Measurements from ENCODE around the gene ELAVL4.

ELAVL4 gene

GRCh38 chr1:50236656-50237055 lies 127.9 kb downstream of the ELAVL4 start:
- Histone ChIP-seq H2BK15ac (ENCODE audit: low read depth, poor library complexity, severe bottlenecking) (no peak overlapping the region), H3K9me3 (ENCODE audit: control insufficient read depth, low read length) (no peaks in the 10 kb centered on the region), H3K36me3 (ENCODE audit: control insufficient read depth in 1 of 2, insufficient read depth in 2 of 2, low read depth in 1 of 2, low read length in 2 of 2) (no peaks in the 10 kb centered on the region), H3K14ac (ENCODE audit: low read length in 2 of 2) (no peak overlapping the region), H3K4me2 (ENCODE audit: low read length, poor library complexity, severe bottlenecking) (no peak overlapping the region), H3K27me3 (ENCODE audit: control insufficient read depth in 1 of 2, insufficient read depth in 1 of 2, low read length in 2 of 2) (peaks cover 0 to 3% of the 10 kb centered on the region in 2 experiments), H2BK120ac (ENCODE audit: low read depth, low read length) (no peak overlapping the region), H2BK5ac (ENCODE audit: low read depth, low read length, poor library complexity, severe bottlenecking) (no peak overlapping the region), H3K27ac (ENCODE audit: low read length, poor library complexity, severe bottlenecking) (no peak overlapping the region), H3K9ac (ENCODE audit: low read length) (no peak overlapping the region), H4K8ac (ENCODE audit: low read length) (no peak overlapping the region), H3K4ac (ENCODE audit: low read depth in 1 of 2, low read length in 2 of 2) (no peak overlapping the region), H3K4me1 (ENCODE audit: control insufficient read depth, insufficient read depth, low read depth, low read length) (no peaks in the 10 kb centered on the region), H3K4me3 (ENCODE audit: insufficient read depth in 1 of 2, low read depth in 1 of 2, low read length in 2 of 2) (no peak overlapping the region), H3K18ac (ENCODE audit: low read depth in 1 of 2, low read length in 2 of 2) (no peak overlapping the region), H4K91ac (ENCODE audit: low read length) (no peak overlapping the region), H2AFZ (ENCODE audit: low read depth, low read length) (peak overlapping the region; percentile 3), H3K79me1 (replicated peaks; ENCODE audit: low read length, poor library complexity, severe bottlenecking) (no peaks in the 10 kb centered on the region), H3K23ac (ENCODE audit: low read length in 2 of 2) (no peak overlapping the region), H2BK12ac (ENCODE audit: low read length in 2 of 2) (no peak overlapping the region), H2AK5ac (ENCODE audit: low read length, severe bottlenecking) (no peak overlapping the region)
- WGBS = 50% methylated on average over 3 of the region's 3 CpGs
- no peak for DNase-seq

GRCh38 chr1:50237056-50237455 lies 128.3 kb downstream of the ELAVL4 start:
- Histone ChIP-seq H3K27ac (ENCODE audit: low read length, poor library complexity, severe bottlenecking) (no peak overlapping the region), H3K23ac (ENCODE audit: low read length in 2 of 2) (no peak overlapping the region), H3K18ac (ENCODE audit: low read depth in 1 of 2, low read length in 2 of 2) (no peak overlapping the region), H3K4ac (ENCODE audit: low read depth in 1 of 2, low read length in 2 of 2) (no peak overlapping the region), H3K9ac (ENCODE audit: low read length) (no peak overlapping the region), H4K8ac (ENCODE audit: low read length) (no peak overlapping the region), H3K4me2 (ENCODE audit: low read length, poor library complexity, severe bottlenecking) (no peak overlapping the region), H2BK120ac (ENCODE audit: low read depth, low read length) (no peak overlapping the region), H4K91ac (ENCODE audit: low read length) (no peak overlapping the region), H2AK5ac (ENCODE audit: low read length, severe bottlenecking) (no peak overlapping the region), H2BK12ac (ENCODE audit: low read length in 2 of 2) (no peak overlapping the region), H3K27me3 (ENCODE audit: control insufficient read depth in 1 of 2, insufficient read depth in 1 of 2, low read length in 2 of 2) (peaks cover 0 to 3% of the 10 kb centered on the region in 2 experiments), H3K79me1 (replicated peaks; ENCODE audit: low read length, poor library complexity, severe bottlenecking) (no peaks in the 10 kb centered on the region), H3K9me3 (ENCODE audit: control insufficient read depth, low read length) (no peaks in the 10 kb centered on the region), H3K14ac (ENCODE audit: low read length in 2 of 2) (no peak overlapping the region), H3K36me3 (ENCODE audit: control insufficient read depth in 1 of 2, insufficient read depth in 2 of 2, low read depth in 1 of 2, low read length in 2 of 2) (no peaks in the 10 kb centered on the region), H2BK15ac (ENCODE audit: low read depth, poor library complexity, severe bottlenecking) (no peak overlapping the region), H2AFZ (ENCODE audit: low read depth, low read length) (no peak overlapping the region), H2BK5ac (ENCODE audit: low read depth, low read length, poor library complexity, severe bottlenecking) (no peak overlapping the region), H3K4me1 (ENCODE audit: control insufficient read depth, insufficient read depth, low read depth, low read length) (no peaks in the 10 kb centered on the region), H3K4me3 (ENCODE audit: insufficient read depth in 1 of 2, low read depth in 1 of 2, low read length in 2 of 2) (no peak overlapping the region)
- 45% methylated on average over 6 of the region's 6 CpGs for WGBS
- DNase-seq = no peak

- H2BK120ac ChIP-seq (ENCODE audit: low read depth, low read length) = no peak overlapping the region
- H2AFZ ChIP-seq (ENCODE audit: low read depth, low read length) = no peak overlapping the region
- H3K4ac ChIP-seq (ENCODE audit: low read depth in 1 of 2, low read length in 2 of 2) = no peak overlapping the region
- no peak overlapping the region for H3K23ac ChIP-seq (ENCODE audit: low read length in 2 of 2)
- no peaks in the 10 kb centered on the region for H3K79me1 ChIP-seq (replicated peaks; ENCODE audit: low read length, poor library complexity, severe bottlenecking)
- no peak overlapping the region for H3K14ac ChIP-seq (ENCODE audit: low read length in 2 of 2)
- H3K18ac ChIP-seq (ENCODE audit: low read depth in 1 of 2, low read length in 2 of 2) = no peak overlapping the region
- no peaks in the 10 kb centered on the region for H3K27me3 ChIP-seq (ENCODE audit: control insufficient read depth in 1 of 2, insufficient read depth in 1 of 2, low read length in 2 of 2)
- H4K8ac ChIP-seq (ENCODE audit: low read length) = no peak overlapping the region
- no peaks in the 10 kb centered on the region for H3K36me3 ChIP-seq (ENCODE audit: control insufficient read depth in 1 of 2, insufficient read depth in 2 of 2, low read depth in 1 of 2, low read length in 2 of 2)
- H2BK15ac ChIP-seq (ENCODE audit: low read depth, poor library complexity, severe bottlenecking) = no peak overlapping the region
- no peak overlapping the region for H3K9ac ChIP-seq (ENCODE audit: low read length)
- H3K4me1 ChIP-seq (ENCODE audit: control insufficient read depth, insufficient read depth, low read depth, low read length) = no peaks in the 10 kb centered on the region
- no peak overlapping the region for H3K4me2 ChIP-seq (ENCODE audit: low read length, poor library complexity, severe bottlenecking)
- no peak overlapping the region for H4K91ac ChIP-seq (ENCODE audit: low read length)
- no peak overlapping the region for H2AK5ac ChIP-seq (ENCODE audit: low read length, severe bottlenecking)
- DNase-seq = no peak
- 84% methylated on average over 5 of the region's 5 CpGs for WGBS
- H2BK12ac ChIP-seq (ENCODE audit: low read length in 2 of 2) = no peak overlapping the region
- no peak overlapping the region for H2BK5ac ChIP-seq (ENCODE audit: low read depth, low read length, poor library complexity, severe bottlenecking)
- no peaks in the 10 kb centered on the region for H3K9me3 ChIP-seq (ENCODE audit: control insufficient read depth, low read length)
- no peak overlapping the region for H3K4me3 ChIP-seq (ENCODE audit: insufficient read depth in 1 of 2, low read depth in 1 of 2, low read length in 2 of 2)
- no peak overlapping the region for H3K27ac ChIP-seq (ENCODE audit: low read length, poor library complexity, severe bottlenecking)
Measured at GRCh38 chr1:50243939-50244338, 135.2 kb downstream of the ELAVL4 start.

GRCh38 chr1:50246869-50247268 lies 138.1 kb downstream of the ELAVL4 start:
- H2BK12ac ChIP-seq (ENCODE audit: low read length in 2 of 2) = no peak overlapping the region
- DNase-seq = no peak
- no peak overlapping the region for H4K91ac ChIP-seq (ENCODE audit: low read length)
- no peaks in the 10 kb centered on the region for H3K36me3 ChIP-seq (ENCODE audit: control insufficient read depth in 1 of 2, insufficient read depth in 2 of 2, low read depth in 1 of 2, low read length in 2 of 2)
- H2BK5ac ChIP-seq (ENCODE audit: low read depth, low read length, poor library complexity, severe bottlenecking) = no peak overlapping the region
- no peaks in the 10 kb centered on the region for H3K79me1 ChIP-seq (replicated peaks; ENCODE audit: low read length, poor library complexity, severe bottlenecking)
- no peaks in the 10 kb centered on the region for H3K9me3 ChIP-seq (ENCODE audit: control insufficient read depth, low read length)
- no peak overlapping the region for H3K27ac ChIP-seq (ENCODE audit: low read length, poor library complexity, severe bottlenecking)
- no peak overlapping the region for H2AFZ ChIP-seq (ENCODE audit: low read depth, low read length)
- no peak overlapping the region for H3K9ac ChIP-seq (ENCODE audit: low read length)
- H3K27me3 ChIP-seq (ENCODE audit: control insufficient read depth in 1 of 2, insufficient read depth in 1 of 2, low read length in 2 of 2) = no peaks in the 10 kb centered on the region
- no peak overlapping the region for H3K18ac ChIP-seq (ENCODE audit: low read depth in 1 of 2, low read length in 2 of 2)
- peaks cover 2% of the 10 kb centered on the region for H3K4me1 ChIP-seq (ENCODE audit: control insufficient read depth, insufficient read depth, low read depth, low read length)
- no peak overlapping the region for H3K14ac ChIP-seq (ENCODE audit: low read length in 2 of 2)
- H3K4ac ChIP-seq (ENCODE audit: low read depth in 1 of 2, low read length in 2 of 2) = no peak overlapping the region
- H3K4me2 ChIP-seq (ENCODE audit: low read length, poor library complexity, severe bottlenecking) = no peak overlapping the region
- H3K23ac ChIP-seq (ENCODE audit: low read length in 2 of 2) = no peak overlapping the region
- H3K4me3 ChIP-seq (ENCODE audit: insufficient read depth in 1 of 2, low read depth in 1 of 2, low read length in 2 of 2) = no peak overlapping the region
- no CpG with 5 or more reads among the region's 1 CpG for WGBS
- no peak overlapping the region for H2AK5ac ChIP-seq (ENCODE audit: low read length, severe bottlenecking)
- no peak overlapping the region for H2BK15ac ChIP-seq (ENCODE audit: low read depth, poor library complexity, severe bottlenecking)
- H4K8ac ChIP-seq (ENCODE audit: low read length) = no peak overlapping the region
- no peak overlapping the region for H2BK120ac ChIP-seq (ENCODE audit: low read depth, low read length)

All from mesenchymal stem cell (in vitro differentiated cells and primary cell).